Choroid plexus epithelial cell (primary cell): ENCODE results near the gene NBAS.

Experiments
- DNase-seq: peaks from one replicate; pipeline ENCODE4 v3.0.0-alpha.2; 2010; ENCODE audit warnings: low read depth
- H3K4me3 ChIP-seq: 2 replicates; pipeline ENCODE4 v1.5.1; 2011; ENCODE audit warnings: low read depth, mild to moderate bottlenecking, control low read depth, low read length, moderate library complexity
- TF ChIP-seq, protein P1 (sequence below): conservative IDR thresholded peaks from 2 replicates; pipeline ENCODE4 v1.5.1; 2011; ENCODE audit warnings: low read depth, mild to moderate bottlenecking, control low read depth, inconsistent platforms, low read length, moderate library complexity

Gene NBAS

DNA sequence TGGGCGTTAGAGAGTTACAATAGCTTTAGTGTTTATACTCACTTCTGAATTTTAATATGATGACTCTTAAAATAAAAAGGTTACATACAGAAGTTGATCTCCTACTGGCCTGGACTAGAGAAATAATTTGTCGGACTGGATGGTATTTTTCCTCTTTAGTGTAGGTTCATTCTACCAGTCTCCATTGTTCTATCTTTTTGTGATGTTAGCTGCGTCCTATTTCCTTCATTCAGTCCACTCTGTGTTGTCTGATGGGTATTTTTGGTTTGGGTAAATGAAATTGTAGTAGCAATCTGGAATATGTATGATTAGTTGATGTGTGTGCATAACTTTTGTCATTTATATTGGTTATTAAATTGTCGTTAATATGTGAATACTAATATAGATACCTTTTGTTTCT lies 35.8 kb upstream of the NBAS start:
- no peak for DNase-seq
- H3K4me3 ChIP-seq: no peak overlapping the region
- TF ChIP-seq, protein P1, sequence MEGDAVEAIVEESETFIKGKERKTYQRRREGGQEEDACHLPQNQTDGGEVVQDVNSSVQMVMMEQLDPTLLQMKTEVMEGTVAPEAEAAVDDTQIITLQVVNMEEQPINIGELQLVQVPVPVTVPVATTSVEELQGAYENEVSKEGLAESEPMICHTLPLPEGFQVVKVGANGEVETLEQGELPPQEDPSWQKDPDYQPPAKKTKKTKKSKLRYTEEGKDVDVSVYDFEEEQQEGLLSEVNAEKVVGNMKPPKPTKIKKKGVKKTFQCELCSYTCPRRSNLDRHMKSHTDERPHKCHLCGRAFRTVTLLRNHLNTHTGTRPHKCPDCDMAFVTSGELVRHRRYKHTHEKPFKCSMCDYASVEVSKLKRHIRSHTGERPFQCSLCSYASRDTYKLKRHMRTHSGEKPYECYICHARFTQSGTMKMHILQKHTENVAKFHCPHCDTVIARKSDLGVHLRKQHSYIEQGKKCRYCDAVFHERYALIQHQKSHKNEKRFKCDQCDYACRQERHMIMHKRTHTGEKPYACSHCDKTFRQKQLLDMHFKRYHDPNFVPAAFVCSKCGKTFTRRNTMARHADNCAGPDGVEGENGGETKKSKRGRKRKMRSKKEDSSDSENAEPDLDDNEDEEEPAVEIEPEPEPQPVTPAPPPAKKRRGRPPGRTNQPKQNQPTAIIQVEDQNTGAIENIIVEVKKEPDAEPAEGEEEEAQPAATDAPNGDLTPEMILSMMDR: no peak

GRCh38 chr2:15596350-15596749 lies 35.2 kb upstream of the NBAS start:
- H3K4me3 ChIP-seq: no peak overlapping the region
- TF ChIP-seq, protein P1: no peak
- DNase-seq: no peak

GRCh38 chr2:15595936-15596335 lies 34.8 kb upstream of the NBAS start:
- no peak for DNase-seq
- TF ChIP-seq, protein P1: no peak
- no peak overlapping the region for H3K4me3 ChIP-seq

GRCh38 chr2:15595342-15595905 lies 34.3 kb upstream of the NBAS start:
- TF ChIP-seq, protein P1: no peak
- DNase-seq: no peak
- H3K4me3 ChIP-seq: no peak overlapping the region

DNA sequence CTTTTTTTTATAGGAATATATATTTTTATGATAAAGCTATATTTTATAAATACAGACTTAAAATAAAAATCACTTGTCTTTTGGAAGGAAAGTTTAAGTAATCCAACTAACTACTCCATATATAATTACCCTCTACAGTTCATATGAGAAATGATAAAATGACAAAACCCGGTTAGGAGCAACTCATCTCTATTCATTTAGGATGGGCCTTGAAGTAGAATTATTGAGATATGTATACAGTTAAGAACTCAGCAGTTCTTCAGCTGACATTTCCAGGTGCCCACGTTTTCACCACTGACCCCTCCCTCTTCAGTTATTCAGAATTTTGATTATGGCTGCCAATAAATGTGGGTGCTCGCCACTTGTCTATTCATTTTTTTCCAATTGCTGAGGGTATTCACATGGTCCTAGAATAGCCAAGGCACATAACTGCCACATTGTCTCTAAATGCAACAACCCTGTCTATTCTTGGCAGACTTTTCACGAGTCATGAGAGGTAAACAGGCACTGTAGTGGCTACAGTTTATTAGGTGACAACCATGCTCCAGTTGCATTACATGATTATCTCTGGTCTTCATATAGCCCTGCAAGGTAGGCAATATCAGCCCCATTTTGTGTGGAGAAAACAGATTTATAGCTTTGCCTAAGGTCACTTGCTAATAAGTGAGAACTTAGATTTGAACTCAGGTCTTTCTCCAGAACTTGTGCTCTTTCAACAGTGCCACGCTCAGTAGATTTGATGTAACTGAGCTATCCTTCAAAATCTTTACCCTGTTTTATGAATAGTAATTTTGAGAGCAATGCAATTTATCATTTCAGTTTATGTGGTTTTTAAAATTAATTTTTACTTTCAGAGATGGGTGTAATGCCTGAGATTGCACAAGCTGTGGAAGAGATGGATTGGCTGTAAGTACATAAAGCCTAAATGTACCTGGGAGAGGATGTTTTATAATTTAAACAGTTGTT lies 33.4 kb upstream of the NBAS start:
- no peak for DNase-seq
- TF ChIP-seq, protein P1: no peak
- no peak overlapping the region for H3K4me3 ChIP-seq

DNA sequence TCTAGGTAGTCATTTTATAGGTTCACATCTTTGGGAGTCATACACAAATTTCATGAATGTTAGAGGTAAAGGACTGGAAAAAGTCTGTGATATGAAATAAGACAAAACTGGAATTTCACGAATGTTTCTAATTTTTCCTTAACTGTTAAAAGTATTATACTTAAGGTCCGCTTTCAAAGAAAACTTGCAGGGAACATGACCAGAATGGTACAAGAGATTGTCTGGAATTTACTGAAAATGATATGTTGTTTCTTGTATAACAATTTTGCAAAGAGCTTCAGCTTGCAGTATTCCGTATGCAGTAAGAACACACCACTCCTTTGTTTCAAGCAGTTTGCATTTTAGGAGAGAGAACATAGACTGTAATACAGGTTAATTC lies 32.2 kb upstream of the NBAS start:
- DNase-seq: no peak
- no peak overlapping the region for H3K4me3 ChIP-seq
- TF ChIP-seq, protein P1: no peak
